ENCODE data around the gene CIDEB. TPM values are rescaled to one million over a fixed set of nuclear protein-coding genes. Genes with fewer than 3 reads are reported as not detected.
A peak's percentile ranks its signal among the peaks of the same experiment; 100 is the strongest.

CIDEB gene
- total and polyA plus RNA-seq, 2 of the 8 experiments (the other 6 are each of a cell fraction or from before 2014, with no cell fraction given), result 0.11 TPM; not detected in 1

GRCh38 chr14:24263848-24264247, 43.9 kb downstream of the CIDEB start:
- POLR2A ChIA-PET (ENCODE audit: partially characterized antibody), result interaction anchor here (0.8 to 2.5 kb wide), 8 partner anchors 11 to 161 kb away, joined by 3 to 12 read pairs (median 4); partner anchors contain the start of genes CIDEB and TINF2
- no peak overlapping the region for H3K56ac ChIP-seq (replicated peaks; ENCODE audit: insufficient read length, low read depth, low read length)
- H2BK20ac ChIP-seq (ENCODE audit: low read length), result no peak overlapping the region
- no peak overlapping the region for H2AK5ac ChIP-seq (ENCODE audit: low read depth, low read length)
- no peak overlapping the region for H4K5ac ChIP-seq (ENCODE audit: insufficient read length, low read depth, low read length)
- no peaks in the 10 kb centered on the region for H3K79me2 ChIP-seq (ENCODE audit: control insufficient read depth in 1 of 2, insufficient read depth in 2 of 2, low read length in 2 of 2)
- no peak overlapping the region for H2AFZ ChIP-seq (ENCODE audit: low read length)
- H3K4me3 ChIP-seq (ENCODE audit: extremely low read depth in 1 of 4, insufficient read depth in 2 of 4, low read depth in 3 of 4, low read length in 4 of 4), result no peak overlapping the region
- H3K4ac ChIP-seq (replicated peaks; ENCODE audit: insufficient read length, low read depth, low read length), result no peak overlapping the region
- H3K27me3 ChIP-seq (replicated peaks in 1 of 4; ENCODE audit: control insufficient read depth in 3 of 4, extremely low read depth in 1 of 4, insufficient read depth in 3 of 4, low read length in 3 of 4), result no peaks in the 10 kb centered on the region
- no peak overlapping the region for H2BK5ac ChIP-seq (ENCODE audit: low read depth, low read length)
- FAIRE-seq (no peak), DNase-seq (ENCODE audit: low read depth in 1 of 2, low spot score in 2 of 2) (no peak)
- H4K20me1 ChIP-seq (replicated peaks in 1 of 2; ENCODE audit: control insufficient read depth in 1 of 2, insufficient read depth in 2 of 2, low read length in 2 of 2), result peaks cover 0 to 2% of the 10 kb centered on the region in 2 experiments
- H3K4me1 ChIP-seq (replicated peaks in 1 of 4; ENCODE audit: control insufficient read depth in 3 of 4, insufficient read depth in 4 of 4, low read length in 3 of 4), result peaks cover 0 to 2% (median 0%) of the 10 kb centered on the region in 4 experiments; a peak in 1 of 7 replicates
- no peak overlapping the region; the same call in 1 of the 2 replicates for H4K8ac ChIP-seq (ENCODE audit: extremely low read depth, insufficient read depth, low read length)
- H2BK15ac ChIP-seq (ENCODE audit: low read length), result no peak overlapping the region
- H3K9ac ChIP-seq (replicated peaks in 1 of 4; ENCODE audit: extremely low read depth in 1 of 4, low read depth in 3 of 4, low read length in 3 of 4), result no peak overlapping the region
- no peak overlapping the region; the same call in 1 of the 2 replicates for H3K18ac ChIP-seq (ENCODE audit: extremely low read depth, low read length)
- no peaks in the 10 kb centered on the region for H3K9me3 ChIP-seq (ENCODE audit: insufficient read depth in 2 of 2, low read depth in 1 of 2, low read length in 1 of 2)
- H3K23me2 ChIP-seq (ENCODE audit: low read depth, low read length), result 0 out of 2 replicates have a peak, but pooled peaks cover 1% of the 10 kb centered on the region
- H3K14ac ChIP-seq (ENCODE audit: insufficient read length), result no peak overlapping the region
- no peak overlapping the region for H3K4me2 ChIP-seq (ENCODE audit: insufficient read depth in 1 of 2, low read depth in 2 of 2, low read length in 2 of 2)
- H2BK120ac ChIP-seq (replicated peaks; ENCODE audit: low read depth, low read length), result no peak overlapping the region
- 95% methylated on average over 5 of the region's 6 CpGs; no CpG with 5 or more reads in 1 of the 2 experiments for WGBS, 2 experiments (ENCODE audit: extremely low coverage in 1 of 2, insufficient coverage in 1 of 2, insufficient read length in 1 of 2, insufficient replicate concordance in 2 of 2, low coverage in 1 of 2, low lambda C conversion rate in 2 of 2, missing lambda C conversion rate in 1 of 2)
- CTCF ChIA-PET (ENCODE audit: partially characterized antibody), result interaction anchor here (0.7 to 6.2 kb wide), 7 partner anchors 8 to 68 kb away, joined by 3 to 30 read pairs (median 9); partner anchors contain the start of gene TINF2
- H2BK12ac ChIP-seq (ENCODE audit: low read depth, low read length), result 0 out of 2 replicates have a peak overlapping the region, but pooled peaks have one; percentile 27
- no peak overlapping the region for H3K23ac ChIP-seq (ENCODE audit: insufficient read length)
- no peaks in the 10 kb centered on the region for H3K79me1 ChIP-seq (ENCODE audit: low read depth, low read length)
- H3K27ac ChIP-seq (ENCODE audit: low read depth, low read length), result no peak overlapping the region
- no peak overlapping the region for H4K91ac ChIP-seq (replicated peaks; ENCODE audit: insufficient read length, low read length)
- TF ChIP-seq SAP30 (IDR thresholded peaks at IDR 0.05; ENCODE audit: insufficient read depth, insufficient replicate concordance, low read length) (no peak), USF2 (IDR thresholded peaks at IDR 0.05; ENCODE audit: low read length) (no peak), TEAD4 (IDR thresholded peaks at IDR 0.05; ENCODE audit: low read depth, low read length) (no peak), CBX8 (IDR thresholded peaks at IDR 0.05; ENCODE audit: borderline replicate concordance, low read depth, low read length) (no peak), SRF (IDR thresholded peaks at IDR 0.05; ENCODE audit: low read depth, low read length) (no peak), KDM4A (IDR thresholded peaks at IDR 0.05; ENCODE audit: low read depth, low read length, severe bottlenecking) (no peak), POLR2A (IDR thresholded peaks at IDR 0.05; ENCODE audit: control extremely low read depth in 1 of 2, low read depth in 2 of 2, low read length in 2 of 2) (no peak), TCF12 (IDR thresholded peaks at IDR 0.05; ENCODE audit: low read depth, low read length) (no peak), RXRA (IDR thresholded peaks at IDR 0.05; ENCODE audit: insufficient read depth, low read depth, low read length) (no peak), JUND (IDR thresholded peaks at IDR 0.05; ENCODE audit: low read length) (no peak), BCL11A (IDR thresholded peaks at IDR 0.05; ENCODE audit: low read depth in 2 of 2, low read length in 2 of 2) (no peak), MAFK (IDR thresholded peaks at IDR 0.05; ENCODE audit: low read depth, low read length) (no peak), CBX5 (IDR thresholded peaks at IDR 0.05; ENCODE audit: low read depth, low read length) (no peak)
- H3K36me3 ChIP-seq (ENCODE audit: control insufficient read depth in 2 of 4, insufficient read depth in 4 of 4, low read length in 3 of 4), result no peaks in the 10 kb centered on the region; a peak in 3 of 8 replicates
